HG02678 (cell line): ENCODE measurements around the gene ACKR3.

Experiments used
- ATAC-seq: cut with Tn5 transposase; IDR thresholded peaks from one replicate; pipeline ENCODE4 v1.9.1; 2021; ENCODE audit warnings: mild to moderate bottlenecking, moderate library complexity; ENCODE audit not compliant: unreplicated experiment

Gene ACKR3

DNA sequence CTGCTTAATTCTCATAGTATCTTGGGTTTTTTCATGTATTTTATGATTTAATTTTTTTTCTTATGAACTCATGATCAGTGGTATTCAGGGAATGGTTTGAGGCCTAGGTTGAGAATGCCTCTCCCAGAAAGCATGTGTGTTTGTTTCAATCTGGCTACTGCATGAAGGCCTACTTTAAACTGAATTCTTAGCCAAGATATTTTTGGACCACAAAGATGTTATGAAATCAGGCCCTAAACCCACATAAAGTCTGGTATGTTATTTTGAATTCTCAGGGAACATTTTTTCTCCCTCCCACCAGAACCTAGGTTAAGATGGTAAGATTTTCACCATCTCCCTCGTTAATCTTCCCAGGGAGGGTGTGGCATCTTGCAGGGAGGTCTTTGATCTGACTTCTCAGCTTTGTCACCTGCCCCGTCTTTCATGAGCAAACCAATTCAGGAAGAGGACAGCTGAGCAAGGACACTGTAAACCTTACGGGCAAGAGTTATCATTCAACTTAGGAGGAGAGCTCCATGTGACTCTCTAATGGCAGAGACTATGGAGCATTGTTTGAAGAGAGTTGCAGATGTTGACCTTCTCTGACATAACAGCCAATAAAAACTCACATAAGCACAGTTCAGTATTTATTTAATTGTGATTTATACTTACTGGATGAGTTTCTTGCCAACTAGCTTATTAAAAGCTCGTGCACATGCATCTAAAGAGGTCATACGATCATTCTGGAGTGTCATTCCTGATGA lies 21.3 kb upstream of the ACKR3 start:
- no peak for ATAC-seq

DNA sequence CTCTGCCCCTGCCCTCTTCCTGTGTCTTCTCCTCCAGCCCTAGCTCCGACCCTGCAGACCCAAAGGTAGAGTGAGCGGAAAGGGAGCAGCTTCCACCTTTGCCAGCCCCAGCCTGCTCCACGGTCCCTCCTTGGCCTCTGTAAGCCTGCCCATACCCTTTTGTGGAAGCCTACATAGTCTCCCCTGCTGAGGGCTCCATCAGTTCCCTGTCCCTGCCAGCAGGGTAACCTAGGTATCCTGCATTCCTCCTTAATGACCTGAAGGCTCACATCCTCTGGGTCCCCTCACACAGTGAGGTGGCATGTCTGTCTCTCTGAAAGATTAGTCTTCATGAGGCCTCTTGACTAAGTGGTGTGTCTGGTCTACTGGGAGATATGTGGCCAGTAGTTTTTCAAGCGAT lies 20.5 kb upstream of the ACKR3 start:
- no peak for ATAC-seq

- no peak for ATAC-seq
These were observed 19.3 kb upstream of the ACKR3 start for GRCh38 chr2:236550290-236550689.

DNA sequence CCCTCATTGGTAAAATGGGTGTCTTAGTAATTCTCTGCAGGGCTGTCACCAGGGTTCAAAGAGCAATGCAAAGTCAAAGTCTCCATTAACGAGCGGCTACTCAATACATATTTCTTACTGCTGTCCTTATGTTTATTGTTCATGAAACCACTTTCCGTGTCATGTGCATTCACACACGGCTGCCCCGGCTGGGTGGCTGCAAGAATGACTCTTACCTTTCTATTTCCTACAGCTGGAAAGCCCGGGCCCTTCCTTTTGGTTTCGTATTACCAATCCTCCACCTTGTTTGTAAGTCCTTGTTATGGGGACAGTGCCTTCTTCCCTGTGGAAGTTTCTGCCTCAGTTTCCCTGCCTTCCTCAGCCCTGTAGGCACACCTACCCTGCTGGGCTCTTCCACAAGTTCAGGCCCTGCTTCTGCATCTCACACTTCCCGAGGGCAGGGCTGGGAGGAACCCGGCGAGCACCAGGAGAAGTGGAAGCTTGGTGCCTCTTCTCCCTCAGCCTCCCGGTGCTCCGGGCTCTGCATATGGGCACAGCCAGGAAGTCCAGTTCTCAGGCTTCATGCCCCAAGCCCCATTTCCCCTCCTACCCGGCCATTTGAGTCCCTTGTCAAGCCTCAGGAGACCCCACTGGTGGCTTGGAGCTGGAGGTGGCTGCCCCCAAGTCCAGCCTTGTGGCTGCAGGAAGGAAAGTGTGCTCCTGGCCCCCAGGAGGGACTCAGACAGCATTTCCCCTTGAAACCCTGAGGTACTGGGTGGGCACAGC lies 18.7 kb upstream of the ACKR3 start:
- peak; percentile 44 for ATAC-seq

GRCh38 chr2:236551471-236552211 lies 18.0 kb upstream of the ACKR3 start:
- peak; percentile 57 for ATAC-seq

DNA sequence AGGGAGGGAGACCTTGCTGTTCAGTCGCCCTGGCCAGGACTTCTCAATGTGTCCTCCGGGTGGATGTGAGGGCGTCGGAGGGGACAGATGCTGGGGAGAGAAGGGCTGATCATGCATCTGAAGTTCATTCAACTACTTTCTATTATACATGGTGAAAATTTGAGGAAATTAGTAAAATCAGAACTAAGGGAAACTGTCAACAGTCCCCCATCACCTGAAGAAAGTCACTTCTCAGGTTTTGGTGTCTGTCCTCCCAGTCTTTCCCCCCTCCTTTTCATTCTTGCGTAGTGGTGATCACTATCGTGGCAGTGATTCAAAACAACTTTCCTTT lies 17.4 kb upstream of the ACKR3 start:
- ATAC-seq = peak; percentile 28

DNA sequence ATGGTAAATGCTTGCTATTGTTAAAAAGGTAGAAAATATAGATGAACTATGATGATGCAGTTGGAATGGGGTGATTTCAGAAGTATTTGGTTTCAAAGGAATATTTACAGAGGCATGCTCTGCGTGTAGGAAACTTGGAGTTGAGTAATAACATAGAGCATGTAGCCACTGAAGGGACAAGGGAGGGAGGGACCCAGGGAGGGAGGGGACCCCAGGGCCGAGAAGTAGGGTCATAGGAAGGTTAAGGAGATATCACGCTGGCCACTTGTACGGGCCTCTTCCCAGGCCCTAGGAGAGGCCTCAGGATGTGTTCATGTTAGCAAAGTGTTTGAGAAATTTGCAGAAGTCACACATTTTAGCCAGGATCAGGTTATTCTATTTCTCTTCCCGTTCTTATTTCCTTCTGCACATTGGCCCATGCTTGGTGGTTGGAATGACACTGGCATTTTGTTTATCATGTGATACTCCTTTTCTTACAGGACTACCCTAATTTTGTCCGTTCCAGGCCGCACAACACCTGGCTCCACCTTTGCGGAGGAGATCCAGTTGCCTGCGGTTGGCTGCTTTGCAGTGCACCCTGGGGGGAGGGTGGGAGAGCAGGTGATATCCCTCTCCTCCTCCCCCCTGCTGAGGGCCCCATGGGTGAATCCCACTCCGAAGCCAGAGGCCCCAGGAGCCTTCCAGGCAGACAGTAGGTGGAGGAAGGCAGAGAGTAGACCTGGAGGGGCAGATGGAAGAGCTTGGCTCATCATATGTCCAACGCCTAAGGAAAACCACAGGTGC lies 16.9 kb upstream of the ACKR3 start:
- ATAC-seq = no peak

- ATAC-seq = no peak
These were observed 16.1 kb upstream of the ACKR3 start for GRCh38 chr2:236553522-236553921.

- ATAC-seq = no peak
These were observed 14.9 kb upstream of the ACKR3 start for GRCh38 chr2:236554629-236555282.

GRCh38 chr2:236555481-236555880 lies 14.1 kb upstream of the ACKR3 start:
- no peak for ATAC-seq

DNA sequence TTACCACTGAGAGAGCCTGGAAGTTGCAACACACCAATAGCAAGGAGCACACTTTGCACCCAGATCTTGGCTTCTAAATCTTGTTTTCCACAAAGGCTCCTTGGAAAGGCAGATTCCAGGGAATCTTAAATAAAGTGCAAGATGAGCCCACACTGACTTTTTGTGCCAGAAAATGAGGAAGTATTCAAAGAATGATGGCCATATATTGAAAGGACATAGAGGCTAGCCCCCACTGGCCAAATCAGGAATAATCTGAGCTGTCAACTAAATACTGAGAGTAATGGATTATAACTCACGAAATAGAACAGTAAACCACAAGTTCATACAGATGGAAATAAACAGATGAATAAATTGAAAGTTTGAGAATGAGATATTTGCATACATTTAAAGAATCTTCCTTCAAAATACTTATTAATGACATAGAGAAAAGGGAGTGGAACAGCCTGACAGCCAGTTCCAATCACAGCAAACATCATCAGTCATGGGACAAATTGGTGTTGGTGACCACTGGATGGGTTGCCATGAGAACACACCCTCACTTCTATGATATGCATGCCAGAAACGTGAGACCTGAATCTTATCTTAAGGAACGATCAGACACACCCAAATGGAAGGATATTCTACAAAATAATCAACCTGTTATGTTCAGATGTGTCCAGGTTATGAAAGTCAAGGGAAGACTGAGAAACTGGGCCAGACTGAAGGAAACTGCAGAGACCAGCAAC lies 12.2 kb upstream of the ACKR3 start:
- ATAC-seq = no peak

DNA sequence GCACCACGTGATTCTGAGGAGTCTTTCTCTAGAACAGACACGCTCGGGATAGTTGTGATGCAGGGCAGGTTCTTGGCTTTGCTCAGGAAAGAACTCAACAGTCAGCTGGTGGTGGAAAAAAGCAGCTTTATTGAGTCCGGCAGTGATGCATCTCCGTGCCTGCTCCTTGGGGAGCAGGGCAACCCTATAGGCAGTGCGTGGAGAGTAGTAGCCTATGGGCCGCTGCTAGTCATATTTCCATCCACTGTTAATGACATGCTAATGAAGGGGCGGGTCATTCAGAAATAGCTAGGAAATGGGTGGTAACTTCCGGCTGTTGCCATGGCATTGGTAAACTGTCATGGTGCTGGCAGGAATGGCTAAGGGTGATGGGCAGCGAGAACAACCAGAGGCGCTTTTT lies 11.6 kb upstream of the ACKR3 start:
- no peak for ATAC-seq

DNA sequence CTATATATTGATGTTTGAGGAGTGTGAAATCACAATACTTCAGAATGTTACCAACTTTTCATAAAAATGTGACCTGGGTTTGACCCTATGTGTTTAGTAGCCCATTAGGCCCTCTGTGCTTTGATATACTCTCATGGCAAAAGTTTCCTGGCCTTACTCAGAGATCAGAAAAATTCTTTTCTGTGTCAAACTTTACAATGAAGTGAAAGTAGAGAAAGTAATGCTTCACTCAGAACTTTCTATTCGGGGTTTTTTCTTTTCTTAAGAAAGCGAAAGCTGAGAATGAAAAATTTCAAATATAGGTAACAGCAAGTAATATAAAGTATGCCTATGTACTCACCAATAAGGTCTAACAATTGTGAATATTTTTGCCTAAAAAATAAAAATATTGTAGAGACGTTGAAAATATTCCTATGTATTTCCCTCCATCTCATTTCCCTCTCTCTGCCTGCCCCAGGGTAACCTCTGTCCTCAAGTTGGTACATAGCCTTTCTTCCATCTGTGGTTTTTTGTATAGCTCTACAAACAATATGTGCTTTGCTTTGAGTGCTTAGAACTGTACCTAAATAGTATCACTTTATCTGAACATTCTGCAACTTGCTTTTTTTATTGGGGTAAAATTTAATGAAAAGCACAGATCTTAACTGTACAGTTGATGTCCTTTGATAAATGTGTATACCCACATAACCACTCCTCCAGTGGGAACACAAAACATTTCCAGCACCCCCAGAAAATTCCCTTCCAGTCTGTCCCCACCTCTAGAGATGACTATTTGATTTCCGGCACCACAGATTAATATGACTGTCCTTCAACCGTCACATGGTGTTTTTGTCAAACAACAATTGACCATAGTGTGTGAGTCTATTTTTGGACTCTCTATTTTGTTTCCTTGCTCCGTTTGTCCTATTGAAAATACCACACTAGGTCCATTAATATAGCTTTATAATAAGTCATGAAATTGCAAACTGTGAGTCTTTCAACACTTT lies 10.3 kb upstream of the ACKR3 start:
- ATAC-seq = peak; percentile 51

- no peak for ATAC-seq
These were observed 7.8 kb upstream of the ACKR3 start for GRCh38 chr2:236561874-236562273.

DNA sequence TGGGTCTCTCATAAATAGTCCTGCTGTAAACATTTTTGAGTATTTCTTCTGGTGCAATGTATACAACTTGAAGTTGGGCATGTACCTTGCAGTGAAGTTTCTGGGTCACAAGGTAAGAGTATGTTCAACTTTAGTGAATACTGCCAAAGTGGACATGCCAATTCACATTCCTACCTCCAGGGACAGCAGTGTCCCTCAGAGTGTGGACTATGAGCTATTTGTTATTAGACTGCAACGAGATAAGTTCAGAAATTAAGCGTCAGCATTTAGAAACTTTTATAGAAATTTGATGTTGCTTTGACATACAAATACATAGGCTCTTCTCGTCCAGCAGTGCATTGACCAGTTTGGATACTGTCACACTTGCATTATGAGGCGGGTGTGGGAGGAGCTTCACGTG lies 7.2 kb upstream of the ACKR3 start:
- no peak for ATAC-seq

GRCh38 chr2:236563953-236564352 lies 5.7 kb upstream of the ACKR3 start:
- ATAC-seq = no peak

DNA sequence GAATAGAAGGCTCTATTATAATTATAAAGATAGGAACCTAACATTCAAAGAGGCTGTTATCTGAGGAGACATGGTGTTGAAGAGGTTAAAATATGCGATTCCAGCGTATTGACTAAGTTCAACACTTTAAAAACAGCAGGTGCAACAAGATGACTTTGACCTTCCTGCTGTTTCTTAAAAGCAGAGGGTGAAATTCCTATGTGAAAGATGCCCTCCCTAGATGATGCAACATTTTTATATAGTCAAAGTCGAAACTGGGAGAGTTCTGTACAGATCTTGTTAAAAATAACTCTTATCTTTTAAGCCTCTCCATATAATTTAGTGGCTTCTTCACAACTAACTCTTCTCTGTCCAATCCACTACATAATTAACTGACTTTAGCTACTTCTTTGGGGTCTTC lies 4.4 kb upstream of the ACKR3 start:
- no peak for ATAC-seq

GRCh38 chr2:236565879-236566402 lies 3.7 kb upstream of the ACKR3 start:
- no peak for ATAC-seq

DNA sequence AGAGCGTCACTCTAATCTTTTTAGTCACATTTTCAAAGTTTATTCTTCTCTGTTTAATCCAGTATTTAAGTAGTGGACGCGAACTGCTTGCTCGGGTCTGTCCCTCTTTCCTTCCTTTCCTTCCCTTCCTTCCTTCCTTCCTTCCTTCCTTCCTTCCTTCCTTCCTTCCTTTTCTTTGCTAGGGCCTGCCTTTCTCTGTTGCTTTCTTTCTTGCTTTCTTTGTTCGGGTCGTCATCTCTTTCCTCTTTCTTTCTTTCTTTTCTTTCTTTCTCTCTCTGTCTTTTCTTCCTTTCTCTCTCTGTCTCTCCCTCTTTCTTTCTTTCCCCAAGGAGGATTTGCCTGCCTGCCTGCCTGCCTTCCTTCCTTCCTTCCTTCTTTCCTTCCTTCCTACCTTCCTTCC lies 3.0 kb upstream of the ACKR3 start:
- ATAC-seq = no peak
